ENCODE measurements around the gene MRPL24. TPM values are rescaled to one million over a fixed set of nuclear protein-coding genes. Genes with fewer than 3 reads are reported as not detected.
A peak's percentile ranks its signal among the peaks of the same experiment; 100 is the strongest.

Gene MRPL24
- total and polyA plus RNA-seq, 4 donors = 26.7 to 120 (median 79.5) TPM

DNA sequence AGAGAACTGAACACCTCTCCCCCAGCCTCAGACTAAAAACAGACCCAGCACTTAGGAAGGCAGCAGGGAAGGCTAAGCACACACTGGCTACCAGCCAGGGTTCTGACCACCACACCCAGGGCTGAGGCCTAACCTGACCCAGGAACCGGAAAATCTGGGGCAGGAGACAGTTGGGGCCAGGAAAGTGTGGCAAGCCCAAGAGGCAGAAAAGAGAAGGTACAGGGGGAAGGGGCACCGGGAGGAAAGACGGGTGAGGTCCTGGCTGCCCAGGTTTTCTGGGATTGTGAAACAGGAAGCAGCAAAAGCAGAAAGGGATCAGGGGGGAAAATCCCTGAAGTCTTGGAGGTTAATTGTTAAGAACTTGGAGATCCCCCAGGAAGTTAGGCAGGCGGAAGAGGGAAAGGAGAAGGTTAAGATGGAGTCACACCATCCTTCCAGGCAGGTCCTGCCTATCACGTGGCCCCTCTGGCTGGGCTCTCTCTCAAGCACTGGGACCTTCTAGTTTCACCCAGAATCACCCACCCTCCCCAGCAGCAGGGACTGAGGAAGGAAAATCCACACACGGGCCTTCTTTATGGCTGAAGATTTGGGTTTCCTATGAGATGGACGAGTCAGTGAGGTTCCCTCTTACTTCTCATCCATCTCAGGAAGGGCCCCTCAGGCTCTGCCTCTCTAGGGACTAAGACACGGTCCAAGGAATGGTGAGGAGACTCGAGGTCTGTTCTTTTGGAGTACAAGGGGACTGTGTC lies 8.0 kb upstream of the MRPL24 start:
- Histone ChIP-seq H3K27ac (ENCODE audit: low read depth in 1 of 2, low read length in 1 of 2) (peak overlapping the region; percentile 92 to 93), H3K36me3 (ENCODE audit: control insufficient read depth in 4 of 4, insufficient read depth in 4 of 4, low read length in 4 of 4) (peaks cover 0 to 12% (median 8%) of the 10 kb centered on the region in 4 donors), H3K4me1 (ENCODE audit: control insufficient read depth in 5 of 5, insufficient read depth in 5 of 5, low read length in 5 of 5) (peaks cover 9 to 52% (median 22%) of the 10 kb centered on the region in 5 donors), H3K27me3 (ENCODE audit: control insufficient read depth in 3 of 3, insufficient read depth in 3 of 3, low read length in 2 of 3) (no peaks in the 10 kb centered on the region), H3K9me3 (ENCODE audit: control insufficient read depth in 4 of 4, insufficient read depth in 3 of 4, low read length in 3 of 4) (no peaks in the 10 kb centered on the region), H3K4me3 (peak overlapping the region; percentile 16), H3K9ac (ENCODE audit: insufficient read depth in 1 of 2, low read length in 2 of 2) (peak overlapping the region; percentile 51 to 80)
- DNase-seq = peak; percentile 32 to 63 (median 42)
- ATAC-seq (ENCODE audit: insufficient read depth, low FRiP score) = peak; percentile 3
- TF ChIP-seq, protein P1, sequence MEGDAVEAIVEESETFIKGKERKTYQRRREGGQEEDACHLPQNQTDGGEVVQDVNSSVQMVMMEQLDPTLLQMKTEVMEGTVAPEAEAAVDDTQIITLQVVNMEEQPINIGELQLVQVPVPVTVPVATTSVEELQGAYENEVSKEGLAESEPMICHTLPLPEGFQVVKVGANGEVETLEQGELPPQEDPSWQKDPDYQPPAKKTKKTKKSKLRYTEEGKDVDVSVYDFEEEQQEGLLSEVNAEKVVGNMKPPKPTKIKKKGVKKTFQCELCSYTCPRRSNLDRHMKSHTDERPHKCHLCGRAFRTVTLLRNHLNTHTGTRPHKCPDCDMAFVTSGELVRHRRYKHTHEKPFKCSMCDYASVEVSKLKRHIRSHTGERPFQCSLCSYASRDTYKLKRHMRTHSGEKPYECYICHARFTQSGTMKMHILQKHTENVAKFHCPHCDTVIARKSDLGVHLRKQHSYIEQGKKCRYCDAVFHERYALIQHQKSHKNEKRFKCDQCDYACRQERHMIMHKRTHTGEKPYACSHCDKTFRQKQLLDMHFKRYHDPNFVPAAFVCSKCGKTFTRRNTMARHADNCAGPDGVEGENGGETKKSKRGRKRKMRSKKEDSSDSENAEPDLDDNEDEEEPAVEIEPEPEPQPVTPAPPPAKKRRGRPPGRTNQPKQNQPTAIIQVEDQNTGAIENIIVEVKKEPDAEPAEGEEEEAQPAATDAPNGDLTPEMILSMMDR (IDR thresholded peaks at IDR 0.05; ENCODE audit: control extremely low read depth, extremely low read depth) = no peak
- 3 to 4% methylated on average over 9 of the region's 9 CpGs for WGBS, 2 donors

DNA sequence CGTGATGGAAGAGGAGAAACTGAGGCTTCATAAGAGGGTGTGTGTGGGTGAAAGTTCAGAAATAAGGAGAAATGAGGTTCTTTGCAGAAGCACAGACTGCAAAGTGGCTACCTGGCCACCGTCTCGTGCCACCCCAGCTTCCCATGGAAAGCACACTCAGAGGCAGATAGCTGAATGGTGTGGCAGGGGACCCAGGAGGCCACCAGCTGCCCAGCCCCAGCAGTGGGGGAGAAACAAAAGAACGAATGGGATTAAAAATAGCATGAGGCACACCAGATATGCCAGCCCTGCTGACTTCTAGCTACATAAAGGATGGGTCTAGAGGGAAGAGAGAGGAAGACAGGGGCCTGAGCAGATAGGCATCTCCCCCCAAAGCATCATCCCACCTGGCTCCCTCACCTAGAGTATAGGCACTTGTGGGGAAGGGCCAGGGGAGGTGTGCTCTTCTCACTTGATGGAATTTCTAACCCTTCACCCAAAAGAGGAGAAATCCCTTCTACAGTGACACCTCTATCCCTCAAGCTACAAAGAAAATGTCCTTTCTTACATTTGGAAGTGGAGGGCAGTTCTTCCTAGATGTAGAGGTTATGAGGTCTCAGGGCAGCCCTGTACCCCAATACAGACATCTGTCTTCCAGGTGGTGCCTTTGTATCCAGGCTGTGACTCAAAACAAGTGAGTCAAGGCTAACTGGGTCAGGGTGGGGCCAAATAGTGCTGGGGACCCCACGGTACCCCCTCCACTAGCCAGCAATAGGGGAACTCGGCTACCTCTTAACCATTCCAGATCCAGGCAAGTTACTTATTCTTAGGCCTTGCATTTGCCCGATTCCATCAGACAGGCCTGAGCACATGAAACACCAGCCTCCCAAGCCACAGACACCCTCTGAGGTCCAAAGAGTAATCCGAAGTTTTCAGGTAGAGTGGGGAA lies 7.1 kb upstream of the MRPL24 start:
- WGBS, 2 donors = 8% methylated on average over 8 of the region's 8 CpGs
- TF ChIP-seq, protein P1 (IDR thresholded peaks at IDR 0.05; ENCODE audit: control extremely low read depth, extremely low read depth) = no peak
- Histone ChIP-seq H3K4me3 (peak overlapping the region; percentile 16), H3K9me3 (ENCODE audit: control insufficient read depth in 4 of 4, insufficient read depth in 3 of 4, low read length in 3 of 4) (no peaks in the 10 kb centered on the region), H3K27ac (ENCODE audit: low read depth in 1 of 2, low read length in 1 of 2) (peak overlapping the region; percentile 92 to 93), H3K9ac (ENCODE audit: insufficient read depth in 1 of 2, low read length in 2 of 2) (peak overlapping the region; percentile 51 to 80), H3K4me1 (ENCODE audit: control insufficient read depth in 5 of 5, insufficient read depth in 5 of 5, low read length in 5 of 5) (peaks cover 9 to 50% (median 22%) of the 10 kb centered on the region in 5 donors), H3K36me3 (ENCODE audit: control insufficient read depth in 4 of 4, insufficient read depth in 4 of 4, low read length in 4 of 4) (peaks cover 4 to 18% (median 10%) of the 10 kb centered on the region in 4 donors), H3K27me3 (ENCODE audit: control insufficient read depth in 3 of 3, insufficient read depth in 3 of 3, low read length in 2 of 3) (no peaks in the 10 kb centered on the region)
- DNase-seq (no peak), ATAC-seq (ENCODE audit: insufficient read depth, low FRiP score) (no peak)

DNA sequence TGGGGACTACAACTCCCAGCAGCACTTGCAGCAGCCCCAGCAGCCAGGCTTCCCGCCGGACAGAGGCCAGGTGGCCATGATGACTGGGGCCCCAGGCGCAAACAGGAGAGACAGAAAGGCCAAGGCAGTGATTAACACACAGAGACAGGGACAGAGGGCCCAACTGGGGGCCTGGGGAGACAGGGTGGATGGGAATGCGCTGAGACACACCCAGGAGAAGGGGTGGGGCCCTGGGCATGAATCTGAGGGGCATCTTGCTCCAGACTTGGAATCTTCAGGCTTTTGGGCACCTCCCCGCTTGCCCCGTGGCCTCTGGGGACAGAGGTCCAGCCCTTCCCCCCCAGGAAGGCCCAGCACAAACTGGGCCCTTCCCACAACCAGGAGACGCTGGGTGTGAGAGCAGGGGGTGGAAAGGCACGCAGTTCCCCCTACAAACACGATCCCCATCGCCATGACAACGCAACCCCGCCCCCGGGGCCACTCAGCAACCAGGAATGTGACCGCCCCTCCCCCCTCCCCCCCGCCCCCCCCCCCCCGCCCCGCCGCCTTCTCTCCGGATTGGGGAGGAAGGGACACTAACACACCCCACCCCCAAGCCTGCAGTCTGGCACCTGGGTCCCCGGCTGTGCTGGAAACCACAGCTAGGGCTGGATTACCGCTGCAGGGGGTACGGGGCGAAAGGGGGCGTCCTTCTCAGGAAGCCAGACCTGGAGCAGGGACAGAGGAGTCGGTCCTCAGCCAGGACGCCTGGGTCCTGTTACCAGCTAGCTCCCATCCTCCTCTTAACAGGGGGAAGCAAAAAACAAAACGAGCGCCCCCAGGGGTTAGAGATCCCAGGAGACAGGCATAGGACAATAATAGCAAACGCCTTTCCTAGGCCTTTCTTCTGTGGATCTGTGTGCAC lies 6.1 kb upstream of the MRPL24 start:
- peak; percentile 94 to 96 (median 95) for DNase-seq
- H3K9ac ChIP-seq (ENCODE audit: insufficient read depth in 1 of 2, low read length in 2 of 2) = peak overlapping the region; percentile 94 to 100
- 4 to 7% methylated on average over 16 to 23 of the region's 29 CpGs for WGBS, 2 donors
- peak overlapping the region; percentile 28 for H3K4me3 ChIP-seq
- H3K4me1 ChIP-seq (ENCODE audit: control insufficient read depth in 5 of 5, insufficient read depth in 5 of 5, low read length in 5 of 5) = peaks cover 9 to 42% (median 22%) of the 10 kb centered on the region in 5 donors
- H3K27ac ChIP-seq (ENCODE audit: low read depth in 1 of 2, low read length in 1 of 2) = peak overlapping the region; percentile 98 to 99
- TF ChIP-seq, protein P1 (IDR thresholded peaks at IDR 0.05; ENCODE audit: control extremely low read depth, extremely low read depth) = no peak
- H3K27me3 ChIP-seq (ENCODE audit: control insufficient read depth in 3 of 3, insufficient read depth in 3 of 3, low read length in 2 of 3) = no peaks in the 10 kb centered on the region
- peak; percentile 50 for ATAC-seq (ENCODE audit: insufficient read depth, low FRiP score)
- peaks cover 4 to 27% (median 10%) of the 10 kb centered on the region in 4 donors for H3K36me3 ChIP-seq (ENCODE audit: control insufficient read depth in 4 of 4, insufficient read depth in 4 of 4, low read length in 4 of 4)
- H3K9me3 ChIP-seq (ENCODE audit: control insufficient read depth in 4 of 4, insufficient read depth in 3 of 4, low read length in 3 of 4) = no peaks in the 10 kb centered on the region
